Keratinocyte (primary cell): Measurements from ENCODE around the gene OLFML2B. TPM values are rescaled to one million over a fixed set of nuclear protein-coding genes. Genes with fewer than 3 reads are reported as not detected.

ENCODE experiments used
- DNase-seq: peaks from one replicate; pipeline ENCODE4 v3.0.0-alpha.2; 2011; ENCODE audit warnings: low read depth, missing footprints, low spot score
- FAIRE-seq: peaks from 2 replicates; lab custom pipeline; 2011; peaks lifted over from hg19 to GRCh38; lab: Jason Lieb, UNC
- H2AFZ ChIP-seq: 2 replicates; pipeline ENCODE4 v1.6.0; 2012; ENCODE audit warnings: low read length, control low read depth, inconsistent platforms; ENCODE audit not compliant: control insufficient read depth
- H3K27ac ChIP-seq: 2 replicates; pipeline ENCODE4 v1.5.1; 2011; ENCODE audit warnings: low read length; ENCODE audit not compliant: control insufficient read depth, insufficient read depth
- H3K27me3 ChIP-seq: 3 replicates; pipeline ENCODE4 v1.6.0; 2011; ENCODE audit warnings: low read length; ENCODE audit not compliant: control insufficient read depth, insufficient read depth; ENCODE audit errors: extremely low read depth
- H3K36me3 ChIP-seq, 2 experiments: 2 replicates in 1 of 2; 3 replicates in 1 of 2; pipeline ENCODE4 v1.5.1; 2011; ENCODE audit warnings: low read length in 2 of 2, mild to moderate bottlenecking in 1 of 2; ENCODE audit not compliant: control insufficient read depth in 2 of 2, insufficient read depth in 2 of 2; ENCODE audit errors: extremely low read depth in 1 of 2
- H3K4me1 ChIP-seq: 3 replicates; pipeline ENCODE4 v1.5.1; 2011; ENCODE audit warnings: low read length; ENCODE audit not compliant: control insufficient read depth, insufficient read depth; ENCODE audit errors: extremely low read depth
- H3K4me2 ChIP-seq: 3 replicates; pipeline ENCODE4 v1.6.0; 2011; ENCODE audit warnings: low read depth, low read length; ENCODE audit not compliant: control insufficient read depth, insufficient read depth; ENCODE audit errors: extremely low read depth
- H3K4me3 ChIP-seq, 3 experiments: fragments of 200-600 bp in 1 of 3; sonication (generic) in 1 of 3; 2 replicates in 2 of 3; 3 replicates in 1 of 3; pipeline ENCODE4 v1.5.1; 2011 to 2016; ENCODE audit warnings: low read length in 3 of 3, mild to moderate bottlenecking in 3 of 3, control low read depth in 2 of 3, inconsistent platforms in 1 of 3, low read depth in 1 of 3, mixed read lengths in 1 of 3, mixed run types in 1 of 3, moderate library complexity in 1 of 3; ENCODE audit not compliant: control insufficient read depth in 2 of 3, insufficient read depth in 2 of 3; ENCODE audit errors: extremely low read depth in 1 of 3
- H3K79me2 ChIP-seq: 2 replicates; pipeline ENCODE4 v1.6.0; 2012; ENCODE audit warnings: low read length; ENCODE audit not compliant: control insufficient read depth, insufficient read depth
- H3K9ac ChIP-seq: 3 replicates; pipeline ENCODE4 v1.6.0; 2011; ENCODE audit warnings: low read length; ENCODE audit not compliant: control insufficient read depth, insufficient read depth; ENCODE audit errors: extremely low read depth
- H3K9me1 ChIP-seq: 3 replicates; pipeline ENCODE4 v1.6.0; 2011; ENCODE audit warnings: low read length; ENCODE audit not compliant: control insufficient read depth, insufficient read depth; ENCODE audit errors: extremely low read depth
- H3K9me3 ChIP-seq: 2 replicates; pipeline ENCODE4 v1.5.1; 2012; ENCODE audit warnings: low read depth, low read length; ENCODE audit not compliant: control insufficient read depth
- H4K20me1 ChIP-seq: 3 replicates; pipeline ENCODE4 v1.6.0; 2011; ENCODE audit warnings: low read length; ENCODE audit not compliant: control insufficient read depth, insufficient read depth; ENCODE audit errors: extremely low read depth
- EZH2 ChIP-seq: IDR thresholded peaks from one replicate; pipeline ENCODE4 v1.6.1; 2012; ENCODE audit warnings: inconsistent platforms, mild to moderate bottlenecking, low read length, moderate library complexity
- dilution Hi-C: fragments of 300-500 bp; cut with MboI; formaldehyde crosslinking; loops from one replicate; pipeline ENCODE4 v1.7.0; 2020; ENCODE audit warnings: low sequenced_read_pairs; ENCODE audit not compliant: extremely low pct_ligation_motif_present
- polyA plus RNA-seq, 5 experiments: library from polyadenylated mRNA; depleted of rRNA in 3 of 5; stranded (reverse) in 3 of 5; stranded (forward) in 1 of 5; unstranded in 1 of 5; fragments of >200 nt; gene quantifications; 1 replicate in 1 of 5; 2 replicates in 3 of 5; 3 replicates in 1 of 5; pipeline versions ENCODE4 v1.2.1 to v1.2.3, GENCODE V29; 2011 to 2012; ENCODE audit warnings: missing spikeins in 2 of 5, low read depth in 1 of 5, low replicate concordance in 1 of 5
- TF ChIP-seq, protein P1 (sequence below), 3 experiments: IDR thresholded peaks in 1 of 3; conservative IDR thresholded peaks in 1 of 3; optimal IDR thresholded peaks in 1 of 3; 2 replicates in 2 of 3; 3 replicates in 1 of 3; pipeline versions ENCODE3 to v1.5.1; 2011; ENCODE audit warnings: low read length in 3 of 3, mild to moderate bottlenecking in 3 of 3, moderate library complexity in 2 of 3, control low read depth in 1 of 3, inconsistent platforms in 1 of 3; ENCODE audit not compliant: insufficient read depth in 2 of 3; ENCODE audit errors: extremely low read depth in 1 of 3

The OLFML2B gene
- polyA plus RNA-seq, 1 donor (not counting 4 experiments of a cell fraction or from before 2014, with no cell fraction given), result not detected

DNA sequence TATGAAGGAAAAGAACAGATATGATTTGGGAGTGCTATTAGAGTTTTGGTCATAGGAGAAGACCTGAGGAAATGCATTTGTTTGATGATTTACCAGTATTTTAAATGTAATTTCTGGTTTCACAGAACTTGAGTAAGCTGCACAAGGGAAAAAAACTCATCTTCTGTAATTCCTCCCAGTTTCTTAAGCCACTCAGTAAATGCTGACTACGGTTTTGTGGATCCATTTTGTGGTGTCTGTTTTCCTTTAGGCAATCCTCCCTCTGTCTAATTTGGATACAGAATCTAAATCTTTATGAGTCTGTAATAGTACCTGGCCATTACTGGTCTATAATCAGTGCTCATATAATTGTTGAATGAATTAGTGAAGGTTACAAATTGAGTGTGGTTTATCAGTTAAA is 72.0 kb downstream of the OLFML2B start:
- no peaks in the 10 kb centered on the region for H3K36me3 ChIP-seq
- H3K9me3 ChIP-seq, result no peaks in the 10 kb centered on the region
- FAIRE-seq, result no peak
- no peak overlapping the region for H3K27ac ChIP-seq
- no peaks in the 10 kb centered on the region for H3K27me3 ChIP-seq
- H4K20me1 ChIP-seq, result no peaks in the 10 kb centered on the region
- dilution Hi-C loops, result no loop called here
- DNase-seq, result no peak
- no peak overlapping the region for H3K9ac ChIP-seq
- no peak overlapping the region for H3K4me2 ChIP-seq
- no peak overlapping the region for H3K4me3 ChIP-seq
- H3K4me1 ChIP-seq, result no peaks in the 10 kb centered on the region
- H3K9me1 ChIP-seq, result no peaks in the 10 kb centered on the region
- H3K79me2 ChIP-seq, result no peaks in the 10 kb centered on the region
- TF ChIP-seq, protein P1, sequence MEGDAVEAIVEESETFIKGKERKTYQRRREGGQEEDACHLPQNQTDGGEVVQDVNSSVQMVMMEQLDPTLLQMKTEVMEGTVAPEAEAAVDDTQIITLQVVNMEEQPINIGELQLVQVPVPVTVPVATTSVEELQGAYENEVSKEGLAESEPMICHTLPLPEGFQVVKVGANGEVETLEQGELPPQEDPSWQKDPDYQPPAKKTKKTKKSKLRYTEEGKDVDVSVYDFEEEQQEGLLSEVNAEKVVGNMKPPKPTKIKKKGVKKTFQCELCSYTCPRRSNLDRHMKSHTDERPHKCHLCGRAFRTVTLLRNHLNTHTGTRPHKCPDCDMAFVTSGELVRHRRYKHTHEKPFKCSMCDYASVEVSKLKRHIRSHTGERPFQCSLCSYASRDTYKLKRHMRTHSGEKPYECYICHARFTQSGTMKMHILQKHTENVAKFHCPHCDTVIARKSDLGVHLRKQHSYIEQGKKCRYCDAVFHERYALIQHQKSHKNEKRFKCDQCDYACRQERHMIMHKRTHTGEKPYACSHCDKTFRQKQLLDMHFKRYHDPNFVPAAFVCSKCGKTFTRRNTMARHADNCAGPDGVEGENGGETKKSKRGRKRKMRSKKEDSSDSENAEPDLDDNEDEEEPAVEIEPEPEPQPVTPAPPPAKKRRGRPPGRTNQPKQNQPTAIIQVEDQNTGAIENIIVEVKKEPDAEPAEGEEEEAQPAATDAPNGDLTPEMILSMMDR (optimal IDR thresholded peaks at IDR 0.05 in 1 of 3, IDR thresholded peaks at IDR 0.05 in 1 of 3, conservative IDR thresholded peaks at IDR 0.05 in 1 of 3; ENCODE audit: extremely low read depth in 1 of 3, insufficient read depth in 2 of 3, low read length in 3 of 3), result no peak
- no peak for TF ChIP-seq EZH2
- no peak overlapping the region for H2AFZ ChIP-seq

DNA sequence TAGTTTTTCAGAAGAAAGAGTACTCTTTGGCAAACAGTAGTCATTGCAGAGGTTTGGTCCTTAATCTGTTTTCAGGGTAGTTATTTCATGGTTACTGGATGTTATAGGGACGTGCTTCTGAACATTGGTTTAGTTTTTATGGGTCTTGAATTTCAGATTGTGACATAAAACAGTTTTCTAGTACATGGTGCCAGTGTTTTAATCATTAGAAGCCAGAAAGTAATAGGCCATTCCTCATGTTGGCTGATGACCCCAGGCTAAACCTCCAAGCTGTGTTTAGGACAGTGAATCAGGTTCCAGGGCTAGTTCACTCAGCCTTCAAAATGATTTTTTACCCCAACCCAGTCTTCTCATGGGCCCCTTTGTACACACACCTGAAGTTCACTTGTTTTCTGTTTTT is 73.3 kb downstream of the OLFML2B start:
- dilution Hi-C loops, result no loop called here
- no peaks in the 10 kb centered on the region for H3K79me2 ChIP-seq
- no peaks in the 10 kb centered on the region for H4K20me1 ChIP-seq
- no peak overlapping the region for H3K9ac ChIP-seq
- H2AFZ ChIP-seq, result no peak overlapping the region
- H3K4me2 ChIP-seq, result no peak overlapping the region
- no peaks in the 10 kb centered on the region for H3K9me1 ChIP-seq
- H3K27me3 ChIP-seq, result no peaks in the 10 kb centered on the region
- TF ChIP-seq, protein P1 (optimal IDR thresholded peaks at IDR 0.05 in 1 of 3, IDR thresholded peaks at IDR 0.05 in 1 of 3, conservative IDR thresholded peaks at IDR 0.05 in 1 of 3; ENCODE audit: extremely low read depth in 1 of 3, insufficient read depth in 2 of 3, low read length in 3 of 3), result no peak
- TF ChIP-seq EZH2, result no peak
- no peak overlapping the region for H3K27ac ChIP-seq
- no peaks in the 10 kb centered on the region for H3K36me3 ChIP-seq
- DNase-seq (no peak), FAIRE-seq (no peak)
- no peaks in the 10 kb centered on the region for H3K9me3 ChIP-seq
- H3K4me1 ChIP-seq, result no peaks in the 10 kb centered on the region
- no peak overlapping the region for H3K4me3 ChIP-seq
